ENCODE data around the gene WDFY2. TPM values are rescaled to one million over a fixed set of nuclear protein-coding genes. Genes with fewer than 3 reads are reported as not detected.

The WDFY2 gene
- total and polyA plus RNA-seq, 7 donors, result 0.66 to 5.3 (median 1.7) TPM

DNA sequence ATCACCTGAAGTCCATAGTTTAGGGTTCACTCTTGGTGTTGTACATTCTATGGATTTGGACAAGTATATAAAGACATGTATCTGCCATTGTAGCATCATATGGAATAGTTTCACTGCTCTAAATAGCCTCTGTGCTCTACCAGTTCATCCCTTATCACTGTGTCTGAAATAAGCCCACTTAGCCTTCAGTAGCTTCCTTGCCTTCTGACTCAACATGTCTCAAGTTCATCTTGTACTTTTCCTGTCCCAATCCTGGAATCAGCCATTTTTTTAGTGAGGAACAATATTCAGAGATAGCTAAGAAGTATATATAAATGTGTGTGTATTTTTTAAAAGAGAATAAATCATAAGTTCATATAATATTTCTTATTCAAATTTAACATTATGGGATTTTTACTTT lies 140.5 kb downstream of the WDFY2 start:
- no peak for DNase-seq
- intact Hi-C loops (cut with DNase I), result no loop called here
- TF ChIP-seq, protein P1, sequence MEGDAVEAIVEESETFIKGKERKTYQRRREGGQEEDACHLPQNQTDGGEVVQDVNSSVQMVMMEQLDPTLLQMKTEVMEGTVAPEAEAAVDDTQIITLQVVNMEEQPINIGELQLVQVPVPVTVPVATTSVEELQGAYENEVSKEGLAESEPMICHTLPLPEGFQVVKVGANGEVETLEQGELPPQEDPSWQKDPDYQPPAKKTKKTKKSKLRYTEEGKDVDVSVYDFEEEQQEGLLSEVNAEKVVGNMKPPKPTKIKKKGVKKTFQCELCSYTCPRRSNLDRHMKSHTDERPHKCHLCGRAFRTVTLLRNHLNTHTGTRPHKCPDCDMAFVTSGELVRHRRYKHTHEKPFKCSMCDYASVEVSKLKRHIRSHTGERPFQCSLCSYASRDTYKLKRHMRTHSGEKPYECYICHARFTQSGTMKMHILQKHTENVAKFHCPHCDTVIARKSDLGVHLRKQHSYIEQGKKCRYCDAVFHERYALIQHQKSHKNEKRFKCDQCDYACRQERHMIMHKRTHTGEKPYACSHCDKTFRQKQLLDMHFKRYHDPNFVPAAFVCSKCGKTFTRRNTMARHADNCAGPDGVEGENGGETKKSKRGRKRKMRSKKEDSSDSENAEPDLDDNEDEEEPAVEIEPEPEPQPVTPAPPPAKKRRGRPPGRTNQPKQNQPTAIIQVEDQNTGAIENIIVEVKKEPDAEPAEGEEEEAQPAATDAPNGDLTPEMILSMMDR (IDR thresholded peaks at IDR 0.05), result no peak
- H3K9me3 ChIP-seq, result no peaks in the 10 kb centered on the region
- H3K36me3 ChIP-seq (ENCODE audit: insufficient read depth in 1 of 2, low read depth in 1 of 2), result no peaks in the 10 kb centered on the region
- H3K27ac ChIP-seq, result no peak overlapping the region
- ATAC-seq, result no peak
- no peak overlapping the region for H3K4me3 ChIP-seq
- H3K4me1 ChIP-seq, result peaks cover 4% of the 10 kb centered on the region
- H3K27me3 ChIP-seq (ENCODE audit: insufficient read depth in 3 of 3, low read length in 2 of 3), result no peaks in the 10 kb centered on the region

DNA sequence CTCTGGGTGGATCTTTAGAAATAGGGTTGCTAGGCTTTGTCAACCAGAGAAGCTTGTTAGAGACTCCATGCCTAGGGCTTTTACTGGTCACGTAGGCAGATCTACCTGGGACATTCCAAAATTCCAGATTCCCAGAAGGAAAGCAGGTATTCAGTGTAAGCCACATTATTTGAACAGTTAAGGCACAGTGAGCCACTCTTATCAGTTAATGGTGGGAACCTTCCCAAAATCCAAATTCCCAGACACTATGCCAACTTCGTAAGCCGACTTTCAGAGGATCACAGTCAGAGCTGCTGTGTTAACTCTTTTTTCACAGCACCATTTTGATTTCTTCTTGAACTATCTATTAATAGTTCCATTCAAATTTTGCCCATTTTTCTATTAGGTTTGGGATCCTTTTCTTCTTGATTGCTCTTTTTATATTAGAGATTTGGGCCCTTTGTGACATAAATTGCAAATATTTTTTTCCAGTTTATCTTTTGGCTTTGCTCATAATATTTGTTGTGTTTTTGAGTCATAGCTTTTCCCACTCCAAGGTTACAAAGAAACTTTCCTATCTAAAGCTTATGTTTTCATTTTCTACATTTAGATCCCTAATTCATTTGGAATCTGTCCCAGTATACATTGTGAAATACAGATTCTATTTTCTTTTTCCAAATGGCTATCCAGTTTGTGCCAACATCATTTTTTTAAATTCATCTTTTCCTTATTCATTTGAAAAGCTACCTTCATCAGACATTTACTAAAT lies 142.4 kb downstream of the WDFY2 start:
- DNase-seq, result no peak
- intact Hi-C loops (cut with DNase I), result no loop called here
- no peak overlapping the region for H3K4me3 ChIP-seq
- WGBS, 3 donors, result 47 to 66% (median 55%) methylated on average over 3 of the region's 3 CpGs
- TF ChIP-seq, protein P1 (IDR thresholded peaks at IDR 0.05), result no peak
- no peak overlapping the region for H3K27ac ChIP-seq
- peaks cover 4% of the 10 kb centered on the region for H3K4me1 ChIP-seq
- ATAC-seq, result no peak
- no peaks in the 10 kb centered on the region for H3K9me3 ChIP-seq
- no peaks in the 10 kb centered on the region for H3K36me3 ChIP-seq (ENCODE audit: insufficient read depth in 1 of 2, low read depth in 1 of 2)
- no peaks in the 10 kb centered on the region for H3K27me3 ChIP-seq (ENCODE audit: insufficient read depth in 3 of 3, low read length in 2 of 3)

DNA sequence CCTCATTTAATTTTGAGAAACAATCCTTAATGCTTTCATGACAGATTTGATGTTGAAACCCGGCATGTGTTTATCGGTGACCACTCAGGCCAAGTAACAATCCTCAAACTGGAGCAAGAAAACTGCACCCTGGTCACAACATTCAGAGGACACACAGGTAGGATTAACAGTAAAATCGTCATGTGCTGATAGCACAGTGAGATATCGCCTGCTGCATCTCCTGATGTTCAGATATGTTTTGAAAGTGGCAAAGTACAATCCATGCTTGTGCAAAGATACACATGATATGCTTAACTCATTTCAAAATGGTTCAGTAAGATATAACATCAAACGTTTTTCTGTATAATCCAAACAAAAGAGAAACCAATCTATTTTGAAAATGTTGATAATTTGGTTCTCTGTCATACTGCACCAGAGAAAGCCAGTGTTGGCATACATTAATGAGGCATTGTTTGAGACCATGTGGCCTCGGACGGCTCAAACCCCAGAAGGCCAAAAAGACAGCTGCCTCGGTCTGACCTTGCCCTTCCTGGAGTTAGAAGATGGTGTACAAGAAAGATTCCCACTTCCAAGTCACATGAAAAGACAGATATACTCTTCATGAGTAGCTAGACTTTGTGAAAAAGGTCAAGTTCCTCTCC lies 143.5 kb downstream of the WDFY2 start:
- no peaks in the 10 kb centered on the region for H3K9me3 ChIP-seq
- intact Hi-C loops (cut with DNase I), result no loop called here
- DNase-seq (no peak), ATAC-seq (no peak)
- peaks cover 4% of the 10 kb centered on the region for H3K4me1 ChIP-seq
- H3K4me3 ChIP-seq, result no peak overlapping the region
- 52 to 67% (median 52%) methylated on average over 8 of the region's 8 CpGs for WGBS, 3 donors
- TF ChIP-seq, protein P1 (IDR thresholded peaks at IDR 0.05), result no peak
- no peak overlapping the region for H3K27ac ChIP-seq
- H3K27me3 ChIP-seq (ENCODE audit: insufficient read depth in 3 of 3, low read length in 2 of 3), result no peaks in the 10 kb centered on the region
- no peaks in the 10 kb centered on the region for H3K36me3 ChIP-seq (ENCODE audit: insufficient read depth in 1 of 2, low read depth in 1 of 2)

DNA sequence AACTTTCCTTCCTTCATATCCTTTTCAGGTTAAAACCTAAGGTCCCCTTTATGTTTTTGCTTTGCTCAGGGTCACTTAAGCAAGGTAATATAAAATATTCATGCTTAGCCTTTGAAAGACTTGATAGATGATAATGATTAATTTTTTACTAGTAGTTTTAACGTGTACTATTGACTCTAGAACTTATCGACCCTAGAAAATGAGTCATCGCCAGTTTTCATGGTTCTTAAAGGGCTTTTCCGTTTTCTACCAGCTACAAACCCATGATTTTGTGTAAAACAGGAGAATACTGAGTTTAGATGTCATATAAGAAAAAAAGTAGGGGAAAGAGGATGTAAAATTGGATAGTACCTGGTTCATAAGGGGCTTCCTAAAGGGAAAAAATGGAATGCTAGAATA lies 144.0 kb downstream of the WDFY2 start:
- Histone ChIP-seq H3K4me3 (no peak overlapping the region), H3K27ac (no peak overlapping the region), H3K36me3 (ENCODE audit: insufficient read depth in 1 of 2, low read depth in 1 of 2) (no peaks in the 10 kb centered on the region), H3K9me3 (no peaks in the 10 kb centered on the region), H3K4me1 (peaks cover 4% of the 10 kb centered on the region), H3K27me3 (ENCODE audit: insufficient read depth in 3 of 3, low read length in 2 of 3) (no peaks in the 10 kb centered on the region)
- ATAC-seq, result no peak
- intact Hi-C loops (cut with DNase I), result no loop called here
- no peak for DNase-seq
- TF ChIP-seq, protein P1 (IDR thresholded peaks at IDR 0.05), result no peak
- 54 to 85% (median 60%) methylated on average over 4 of the region's 4 CpGs for WGBS, 3 donors

Measured in psoas muscle (tissue), 8 donors.